PFSK-1 (cell line): ENCODE data around the gene PATE2.

Source experiments
- FOXP2 ChIP-seq: optimal IDR thresholded peaks from 2 replicates; pipeline ENCODE3; 2011; ENCODE audit warnings: borderline replicate concordance, control low read depth, inconsistent platforms; ENCODE audit not compliant: insufficient read depth; ENCODE audit errors: extremely low read length, extremely low read depth
- POLR2AphosphoS5 ChIP-seq: IDR thresholded peaks from 2 replicates; pipeline ENCODE4 v1.6.1; 2012; ENCODE audit warnings: low read depth, mild to moderate bottlenecking, control low read depth, low read length, moderate library complexity
- REST ChIP-seq, 2 experiments: IDR thresholded peaks; 2 replicates each; pipeline versions ENCODE4 v1.6.1 to v1.8.0; 2011 to 2012; ENCODE audit warnings: low read depth in 2 of 2, low read length in 2 of 2, control low read depth in 1 of 2, inconsistent platforms in 1 of 2, mild to moderate bottlenecking in 1 of 2, moderate library complexity in 1 of 2; ENCODE audit not compliant: insufficient read depth in 1 of 2
- SIN3A ChIP-seq: IDR thresholded peaks from 2 replicates; pipeline ENCODE4 v1.6.1; 2012; ENCODE audit warnings: mild to moderate bottlenecking, low read length, moderate library complexity, borderline replicate concordance; ENCODE audit not compliant: insufficient read depth
- TAF1 ChIP-seq: IDR thresholded peaks from 2 replicates; pipeline ENCODE4 v1.6.1; 2012; ENCODE audit warnings: low read length, control low read depth, borderline replicate concordance; ENCODE audit not compliant: insufficient read depth

The PATE2 gene

DNA sequence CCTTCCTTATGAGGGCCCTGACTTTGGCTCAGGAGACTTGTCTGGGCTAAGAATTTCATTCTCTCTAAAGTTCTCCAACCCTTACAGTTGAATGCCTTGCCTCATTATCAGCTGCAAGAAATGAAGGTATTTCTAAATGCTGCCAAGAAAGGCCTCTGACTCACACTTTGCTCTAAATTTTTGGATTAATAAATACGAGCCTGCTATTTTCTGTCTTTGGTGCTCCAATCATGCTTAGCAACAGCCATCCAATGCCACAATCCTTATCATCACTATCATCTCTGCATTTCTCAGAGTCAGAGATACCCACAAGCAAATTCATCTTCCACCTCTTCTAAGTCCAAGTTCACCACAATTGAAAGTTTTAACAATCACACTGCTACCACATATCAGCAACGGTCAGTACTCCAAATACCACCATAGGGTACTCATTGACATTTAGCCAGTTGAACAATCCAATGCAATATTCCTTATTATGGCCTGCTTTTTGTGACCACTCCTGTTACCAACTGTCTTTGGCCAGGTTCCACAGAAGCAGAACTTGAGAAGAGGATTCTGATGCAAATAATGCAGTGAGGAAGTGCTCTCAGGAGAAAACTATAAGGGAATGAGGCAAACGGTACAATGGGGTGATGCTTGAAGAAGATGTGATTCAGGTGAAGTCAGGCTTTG, 5.7 kb downstream of the PATE2 start:
- TF ChIP-seq POLR2AphosphoS5 (no peak), TAF1 (no peak), REST (IDR thresholded peaks at IDR 0.05; ENCODE audit: insufficient read depth in 1 of 2, low read depth in 2 of 2, low read length in 2 of 2) (no peak), FOXP2 (no peak), SIN3A (no peak)

GRCh38 chr11:125770583-125770982, 8.0 kb downstream of the PATE2 start:
- TF ChIP-seq REST (IDR thresholded peaks at IDR 0.05; ENCODE audit: insufficient read depth in 1 of 2, low read depth in 2 of 2, low read length in 2 of 2), result no peak
- TF ChIP-seq TAF1, result no peak
- no peak for TF ChIP-seq POLR2AphosphoS5
- TF ChIP-seq SIN3A, result no peak
- no peak for TF ChIP-seq FOXP2

GRCh38 chr11:125768336-125769046, 10.1 kb downstream of the PATE2 start:
- TF ChIP-seq SIN3A (no peak), FOXP2 (no peak), TAF1 (no peak), REST (IDR thresholded peaks at IDR 0.05; ENCODE audit: insufficient read depth in 1 of 2, low read depth in 2 of 2, low read length in 2 of 2) (no peak), POLR2AphosphoS5 (no peak)

DNA sequence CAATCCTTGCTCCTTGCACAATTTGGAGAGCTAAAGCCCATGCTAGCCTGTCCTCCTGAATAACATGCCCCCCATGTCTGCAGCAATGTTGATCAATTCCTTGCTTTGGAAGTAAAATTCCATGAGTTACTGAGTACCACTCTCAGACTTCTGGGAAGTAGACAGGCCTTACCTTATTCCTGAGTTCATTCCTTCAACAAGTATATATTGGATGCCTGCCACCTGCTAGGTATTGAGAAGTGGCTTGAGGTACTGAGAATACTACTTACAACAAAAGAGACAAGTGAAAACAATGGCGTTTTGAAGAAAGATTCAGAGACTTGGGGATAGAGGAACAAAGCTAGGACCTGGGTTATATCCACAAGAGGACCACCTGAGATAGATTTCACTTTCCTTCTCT, 12.4 kb downstream of the PATE2 start:
- no peak for TF ChIP-seq SIN3A
- TF ChIP-seq TAF1, result no peak
- no peak for TF ChIP-seq POLR2AphosphoS5
- TF ChIP-seq REST (IDR thresholded peaks at IDR 0.05; ENCODE audit: insufficient read depth in 1 of 2, low read depth in 2 of 2, low read length in 2 of 2), result no peak
- no peak for TF ChIP-seq FOXP2
